Measurements from ENCODE around the gene AMZ1. TPM values are rescaled to one million over a fixed set of nuclear protein-coding genes. Genes with fewer than 3 reads are reported as not detected.
"Not testable (repeated sequence)": the region's sequence is repeated elsewhere in the genome, so short reads cannot be mapped to it uniquely, and the experiment has no call there.

AMZ1 gene
- total RNA-seq, 2 donors from 2014 or later: 0.62 TPM; not detected in 1

GRCh38 chr7:2736411-2736914 is 48.5 kb downstream of the AMZ1 start:
- Histone ChIP-seq H3K36me3 (no peaks in the 10 kb centered on the region), H3K27ac (no peak overlapping the region), H3K4me3 (no peak overlapping the region), H3K4me1 (replicated peaks) (peaks cover 5% of the 10 kb centered on the region), H3K9me3 (no peaks in the 10 kb centered on the region), H3K27me3 (replicated peaks; ENCODE audit: insufficient read depth) (no peaks in the 10 kb centered on the region)
- WGBS: 93% methylated on average over 17 of the region's 17 CpGs
- intact Hi-C loops (cut with DNase I): no loop called here
- DNase-seq (ENCODE audit: low spot score): no peak
- TF ChIP-seq POLR2AphosphoS5 (IDR thresholded peaks at IDR 0.05) (no peak), CTCF (IDR thresholded peaks at IDR 0.05) (no peak), POLR2A (IDR thresholded peaks at IDR 0.05) (no peak)

GRCh38 chr7:2737005-2737743 is 49.2 kb downstream of the AMZ1 start:
- H3K36me3 ChIP-seq; H3K4me1 ChIP-seq (replicated peaks); H3K4me3 ChIP-seq; DNase-seq (ENCODE audit: low spot score); H3K27me3 ChIP-seq (replicated peaks; ENCODE audit: insufficient read depth); intact Hi-C loops (cut with DNase I); H3K9me3 ChIP-seq: not testable (repeated sequence)
- 90% methylated on average over 15 of the region's 15 CpGs for WGBS
- H3K27ac ChIP-seq: peak overlapping the region in 1 of 2 donors; percentile 3

- DNase-seq (ENCODE audit: low spot score): no peak
- Histone ChIP-seq H3K27me3 (replicated peaks; ENCODE audit: insufficient read depth) (no peaks in the 10 kb centered on the region), H3K36me3 (no peaks in the 10 kb centered on the region), H3K4me3 (no peak overlapping the region), H3K27ac (peak overlapping the region in 1 of 2 donors; percentile 43), H3K9me3 (no peaks in the 10 kb centered on the region), H3K4me1 (replicated peaks) (peaks cover under 1% of the 10 kb centered on the region)
- intact Hi-C loops (cut with DNase I): no loop called here
- TF ChIP-seq CTCF (IDR thresholded peaks at IDR 0.05) (no peak), POLR2A (IDR thresholded peaks at IDR 0.05) (no peak), POLR2AphosphoS5 (IDR thresholded peaks at IDR 0.05) (no peak)
- WGBS: 66% methylated on average over 18 of the region's 18 CpGs
These were observed 50.0 kb downstream of the AMZ1 start for GRCh38 chr7:2737771-2738540.

- WGBS: 92% methylated on average over 19 of the region's 19 CpGs
- Histone ChIP-seq H3K4me3 (no peak overlapping the region), H3K36me3 (no peaks in the 10 kb centered on the region), H3K27ac (no peak overlapping the region), H3K27me3 (replicated peaks; ENCODE audit: insufficient read depth) (no peaks in the 10 kb centered on the region), H3K9me3 (no peaks in the 10 kb centered on the region), H3K4me1 (replicated peaks) (no peaks in the 10 kb centered on the region)
- no peak for DNase-seq (ENCODE audit: low spot score)
- intact Hi-C loops (cut with DNase I): no loop called here
- TF ChIP-seq CTCF (IDR thresholded peaks at IDR 0.05) (no peak), POLR2AphosphoS5 (IDR thresholded peaks at IDR 0.05) (no peak), POLR2A (IDR thresholded peaks at IDR 0.05) (no peak)
These were observed 51.0 kb downstream of the AMZ1 start for GRCh38 chr7:2738766-2739549.

- H3K27me3 ChIP-seq (replicated peaks; ENCODE audit: insufficient read depth); DNase-seq (ENCODE audit: low spot score); H3K4me3 ChIP-seq; H3K27ac ChIP-seq; H3K36me3 ChIP-seq; H3K9me3 ChIP-seq; intact Hi-C loops (cut with DNase I); H3K4me1 ChIP-seq (replicated peaks): not testable (repeated sequence)
- 94% methylated on average over 20 of the region's 20 CpGs for WGBS
These were observed 55.7 kb downstream of the AMZ1 start for GRCh38 chr7:2743523-2744185.

GRCh38 chr7:2748684-2749083 is 60.7 kb downstream of the AMZ1 start:
- DNase-seq (ENCODE audit: low spot score); H3K9me3 ChIP-seq; intact Hi-C loops (cut with DNase I); H3K27ac ChIP-seq; H3K27me3 ChIP-seq (replicated peaks; ENCODE audit: insufficient read depth); H3K36me3 ChIP-seq; H3K4me1 ChIP-seq (replicated peaks); H3K4me3 ChIP-seq: not testable (repeated sequence)

Measured in prostate gland (tissue), 2 donors.